HEK293 (cell line): ENCODE measurements around the gene PRUNE1.
A peak's percentile ranks its signal among the peaks of the same experiment; 100 is the strongest.

Experiments
- CTCF ChIA-PET: fragments of 350-600 bp; formaldehyde crosslinking; extraction: SDS; loops from one replicate; lab custom pipeline; 2021; ENCODE audit warnings: antibody characterized with exemption; lab: Yijun Ruan, JAX
- POLR2A ChIA-PET: fragments of 300-600 bp; formaldehyde crosslinking; extraction: SDS; loops from one replicate; lab custom pipeline; 2020; ENCODE audit warnings: antibody characterized with exemption, inconsistent platforms; lab: Yijun Ruan, JAX
- H3K27ac ChIP-seq: fragments of 200-500 bp; sonication (Bioruptor generic); 2 replicates; pipeline ENCODE4 v1.5.1; 2014; ENCODE audit warnings: low read depth, low read length, control low read depth, inconsistent platforms; ENCODE audit errors: extremely low read depth
- H3K36me3 ChIP-seq, 2 experiments: fragments of 200-500 bp in 1 of 2; sonication (Bioruptor generic) in 1 of 2; 1 replicate in 1 of 2; 2 replicates in 1 of 2; pipeline ENCODE4 v1.5.1; 2014 to 2017; ENCODE audit warnings: inconsistent platforms in 2 of 2, low read length in 2 of 2; ENCODE audit not compliant: control insufficient read depth in 2 of 2, insufficient read depth in 1 of 2
- H3K4me1 ChIP-seq: fragments of 200-500 bp; sonication (Bioruptor generic); 2 replicates; pipeline ENCODE4 v1.5.1; 2014; ENCODE audit warnings: mild to moderate bottlenecking, low read length, inconsistent platforms; ENCODE audit not compliant: control insufficient read depth, insufficient read depth
- H3K4me3 ChIP-seq: 2 replicates; pipeline ENCODE4 v1.5.1; 2011; ENCODE audit warnings: low read depth, mild to moderate bottlenecking, control low read depth, low read length, moderate library complexity
- H3K9me3 ChIP-seq: fragments of 200-500 bp; sonication (Bioruptor generic); 2 replicates; pipeline ENCODE4 v1.5.1; 2014; ENCODE audit warnings: low read depth, low read length, inconsistent platforms; ENCODE audit not compliant: control insufficient read depth, insufficient read depth
- ATF2 ChIP-seq: fragments of 450-650 bp; formaldehyde crosslinking; IDR thresholded peaks from 2 replicates; pipeline ENCODE4 v1.5.1; 2016; ENCODE audit warnings: missing biosample characterization, missing genetic modification characterization, low read depth
- ELK4 ChIP-seq: IDR thresholded peaks from 2 replicates; pipeline ENCODE4 v1.6.1; 2011; ENCODE audit warnings: mild to moderate bottlenecking, low read depth, low read length, borderline replicate concordance
- GLIS1 ChIP-seq: fragments of 450-650 bp; formaldehyde crosslinking; IDR thresholded peaks from 2 replicates; pipeline ENCODE4 v1.5.1; 2016; ENCODE audit warnings: missing biosample characterization, missing genetic modification characterization
- GLIS2 ChIP-seq: fragments of 450-650 bp; formaldehyde crosslinking; IDR thresholded peaks from 2 replicates; pipeline ENCODE4 v1.5.1; 2016; ENCODE audit warnings: missing biosample characterization, missing genetic modification characterization
- HOXD13 ChIP-seq: sonication (generic); formaldehyde crosslinking; IDR thresholded peaks from 2 replicates; pipeline ENCODE4 v1.8.0; 2022; ENCODE audit warnings: missing genetic modification reagents, borderline replicate concordance
- KLF8 ChIP-seq: fragments of 450-650 bp; formaldehyde crosslinking; IDR thresholded peaks from 2 replicates; pipeline ENCODE4 v1.5.1; 2016; ENCODE audit warnings: missing biosample characterization, missing genetic modification characterization
- SCRT2 ChIP-seq: fragments of 450-650 bp; formaldehyde crosslinking; IDR thresholded peaks from 2 replicates; pipeline ENCODE4 v1.5.1; 2016; ENCODE audit warnings: missing biosample characterization, missing genetic modification characterization
- SETDB1 ChIP-seq: IDR thresholded peaks from one replicate; pipeline ENCODE4 v1.6.1; 2017; ENCODE audit warnings: mild to moderate bottlenecking, low read length, moderate library complexity, mixed read lengths; ENCODE audit not compliant: insufficient read length
- ZBTB11 ChIP-seq: fragments of 450-650 bp; formaldehyde crosslinking; conservative IDR thresholded peaks from 2 replicates; pipeline ENCODE4 v1.5.1; 2016; ENCODE audit warnings: low read depth, missing biosample characterization, missing genetic modification characterization
- ZBTB17 ChIP-seq: fragments of 450-650 bp; formaldehyde crosslinking; IDR thresholded peaks from 2 replicates; pipeline ENCODE4 v1.5.1; 2016; ENCODE audit warnings: missing biosample characterization, missing genetic modification characterization
- ZFP3 ChIP-seq: fragments of 450-650 bp; formaldehyde crosslinking; IDR thresholded peaks from 2 replicates; pipeline ENCODE4 v1.5.1; 2016; ENCODE audit warnings: low read depth, missing biosample characterization, missing genetic modification characterization
- ZNF132 ChIP-seq: fragments of 450-650 bp; formaldehyde crosslinking; IDR thresholded peaks from 2 replicates; pipeline ENCODE4 v1.5.1; 2017; ENCODE audit warnings: missing biosample characterization, missing genetic modification characterization, borderline replicate concordance
- ZNF146 ChIP-seq: fragments of 450-650 bp; formaldehyde crosslinking; IDR thresholded peaks from 2 replicates; pipeline ENCODE4 v1.5.1; 2016; ENCODE audit warnings: missing biosample characterization, missing genetic modification characterization
- ZNF274 ChIP-seq, 2 experiments: fragments of 200-500 bp in 1 of 2; fragments of 450-650 bp in 1 of 2; sonication (Bioruptor generic) in 1 of 2; formaldehyde crosslinking in 1 of 2; IDR thresholded peaks; 2 replicates each; pipeline versions ENCODE4 v1.5.1 to v1.6.1; 2014 to 2016; ENCODE audit warnings: borderline replicate concordance in 1 of 2, inconsistent platforms in 1 of 2, low read length in 1 of 2, missing biosample characterization in 1 of 2, missing genetic modification characterization in 1 of 2
- ZNF510 ChIP-seq: fragments of 450-650 bp; formaldehyde crosslinking; IDR thresholded peaks from 2 replicates; pipeline ENCODE4 v1.5.1; 2018; ENCODE audit warnings: mild to moderate bottlenecking, missing genetic modification characterization, missing biosample characterization; ENCODE audit not compliant: insufficient replicate concordance
- ZNF704 ChIP-seq: fragments of 450-650 bp; formaldehyde crosslinking; IDR thresholded peaks from 2 replicates; pipeline ENCODE4 v1.5.1; 2016; ENCODE audit warnings: missing biosample characterization, missing genetic modification characterization
- ZNF707 ChIP-seq: fragments of 450-650 bp; formaldehyde crosslinking; IDR thresholded peaks from 2 replicates; pipeline ENCODE4 v1.5.1; 2016; ENCODE audit warnings: missing biosample characterization, missing genetic modification characterization
- ZNF76 ChIP-seq: fragments of 450-650 bp; formaldehyde crosslinking; IDR thresholded peaks from 2 replicates; pipeline ENCODE4; 2016; ENCODE audit warnings: low read depth, missing biosample characterization, missing genetic modification characterization, borderline replicate concordance
- ZNF768 ChIP-seq: fragments of 450-650 bp; formaldehyde crosslinking; IDR thresholded peaks from 2 replicates; pipeline ENCODE4 v1.5.1; 2018; ENCODE audit warnings: missing biosample characterization, mild to moderate bottlenecking, missing genetic modification characterization
- TF ChIP-seq, protein P1 (sequence below): fragments of 450-650 bp; formaldehyde crosslinking; IDR thresholded peaks from 2 replicates; pipeline ENCODE4 v1.5.1; 2016; ENCODE audit warnings: missing biosample characterization, missing genetic modification characterization
- TF ChIP-seq, protein P2 (sequence below): fragments of 450-650 bp; formaldehyde crosslinking; IDR thresholded peaks from 2 replicates; pipeline ENCODE4 v1.5.1; 2016; ENCODE audit warnings: missing biosample characterization, missing genetic modification characterization

PRUNE1 gene

GRCh38 chr1:151008244-151009205 lies at the start of gene PRUNE1 (continued):
- TF ChIP-seq KLF8 (tag by site-specific recombination) (peak; percentile 51; the same call in 1 of the 2 replicates), ZNF707 (tag by site-specific recombination) (no peak), ZNF146 (tag by site-specific recombination) (0 out of 2 replicates have a peak, but pooled peaks have one; percentile 10), HOXD13 (CRISPR knock-in tag) (no peak), ZNF704 (tag by site-specific recombination) (no peak), ZNF132 (tag by site-specific recombination) (no peak), SCRT2 (no peak), GLIS1 (tag by site-specific recombination) (peak; percentile 73), ZNF510 (tag by site-specific recombination) (no peak)
- TF ChIP-seq, protein P1, sequence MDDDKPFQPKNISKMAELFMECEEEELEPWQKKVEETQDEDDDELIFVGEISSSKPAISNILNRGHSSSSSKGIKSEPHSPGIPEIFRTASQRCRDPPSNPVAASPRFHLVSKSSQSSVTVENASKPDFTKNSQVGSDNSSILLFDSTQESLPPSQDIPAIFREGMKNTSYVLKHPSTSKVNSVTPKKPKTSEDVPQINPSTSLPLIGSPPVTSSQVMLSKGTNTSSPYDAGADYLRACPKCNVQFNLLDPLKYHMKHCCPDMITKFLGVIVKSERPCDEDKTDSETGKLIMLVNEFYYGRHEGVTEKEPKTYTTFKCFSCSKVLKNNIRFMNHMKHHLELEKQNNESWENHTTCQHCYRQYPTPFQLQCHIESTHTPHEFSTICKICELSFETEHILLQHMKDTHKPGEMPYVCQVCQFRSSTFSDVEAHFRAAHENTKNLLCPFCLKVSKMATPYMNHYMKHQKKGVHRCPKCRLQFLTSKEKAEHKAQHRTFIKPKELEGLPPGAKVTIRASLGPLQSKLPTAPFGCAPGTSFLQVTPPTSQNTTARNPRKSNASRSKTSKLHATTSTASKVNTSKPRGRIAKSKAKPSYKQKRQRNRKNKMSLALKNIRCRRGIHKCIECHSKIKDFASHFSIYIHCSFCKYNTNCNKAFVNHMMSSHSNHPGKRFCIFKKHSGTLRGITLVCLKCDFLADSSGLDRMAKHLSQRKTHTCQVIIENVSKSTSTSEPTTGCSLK (tag by site-specific recombination) = no peak
- TF ChIP-seq, protein P2, sequence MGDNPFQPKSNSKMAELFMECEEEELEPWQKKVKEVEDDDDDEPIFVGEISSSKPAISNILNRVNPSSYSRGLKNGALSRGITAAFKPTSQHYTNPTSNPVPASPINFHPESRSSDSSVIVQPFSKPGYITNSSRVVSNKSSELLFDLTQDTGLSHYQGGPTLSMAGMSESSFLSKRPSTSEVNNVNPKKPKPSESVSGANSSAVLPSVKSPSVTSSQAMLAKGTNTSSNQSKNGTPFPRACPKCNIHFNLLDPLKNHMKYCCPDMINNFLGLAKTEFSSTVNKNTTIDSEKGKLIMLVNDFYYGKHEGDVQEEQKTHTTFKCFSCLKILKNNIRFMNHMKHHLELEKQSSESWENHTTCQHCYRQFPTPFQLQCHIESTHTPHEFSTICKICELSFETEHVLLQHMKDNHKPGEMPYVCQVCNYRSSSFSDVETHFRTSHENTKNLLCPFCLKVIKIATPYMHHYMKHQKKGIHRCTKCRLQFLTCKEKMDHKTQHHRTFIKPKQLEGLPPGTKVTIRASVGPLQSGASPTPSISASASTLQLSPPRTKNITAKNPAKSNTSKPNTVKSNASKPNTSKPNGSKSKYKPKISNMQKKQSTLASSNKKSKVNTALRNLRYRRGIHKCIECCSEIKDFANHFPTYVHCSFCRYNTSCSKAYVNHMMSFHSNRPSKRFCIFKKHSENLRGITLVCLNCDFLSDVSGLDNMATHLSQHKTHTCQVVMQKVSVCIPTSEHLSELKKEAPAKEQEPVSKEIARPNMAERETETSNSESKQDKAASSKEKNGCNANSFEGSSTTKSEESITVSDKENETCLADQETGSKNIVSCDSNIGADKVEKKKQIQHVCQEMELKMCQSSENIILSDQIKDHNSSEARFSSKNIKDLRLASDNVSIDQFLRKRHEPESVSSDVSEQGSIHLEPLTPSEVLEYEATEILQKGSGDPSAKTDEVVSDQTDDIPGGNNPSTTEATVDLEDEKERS (tag by site-specific recombination) = no peak
- TF ChIP-seq, all 188 proteins: peak for 64

DNA sequence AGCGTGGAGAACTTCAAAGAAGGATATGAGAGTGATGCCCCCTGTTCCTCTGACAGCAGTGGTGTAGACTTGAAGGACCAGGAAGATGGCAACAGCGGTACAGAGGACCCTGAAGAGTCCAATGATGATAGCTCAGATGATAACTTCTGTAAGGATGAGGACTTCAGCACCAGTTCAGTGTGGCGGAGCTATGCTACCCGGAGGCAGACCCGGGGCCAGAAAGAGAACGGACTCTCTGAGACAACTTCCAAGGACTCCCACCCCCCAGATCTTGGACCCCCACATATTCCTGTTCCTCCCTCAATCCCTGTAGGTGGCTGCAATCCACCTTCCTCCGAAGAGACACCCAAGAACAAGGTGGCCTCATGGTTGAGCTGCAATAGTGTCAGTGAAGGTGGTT lies 47.6 kb upstream of the PRUNE1 start:
- H3K4me1 ChIP-seq = no peaks in the 10 kb centered on the region
- no peak overlapping the region for H3K27ac ChIP-seq
- H3K9me3 ChIP-seq = no peaks in the 10 kb centered on the region
- POLR2A ChIA-PET = no interaction called here
- H3K4me3 ChIP-seq = no peak overlapping the region
- H3K36me3 ChIP-seq = peaks cover 41 to 87% of the 10 kb centered on the region in 2 experiments
- CTCF ChIA-PET = interaction anchor here (0.9 to 1.0 kb wide), 2 partner anchors 10 to 18 kb away, joined by 3 to 5 read pairs; no protein-coding TSS in a partner anchor
- TF ChIP-seq ATF2 (tag by site-specific recombination) = no peak
- no peak for TF ChIP-seq ZFP3
- TF ChIP-seq ELK4 = no peak
- no peak for TF ChIP-seq ZBTB17 (tag by site-specific recombination)
- no peak for TF ChIP-seq ZBTB11 (tag by site-specific recombination)
- no peak for TF ChIP-seq SETDB1
- TF ChIP-seq GLIS2 (tag by site-specific recombination) = no peak
- TF ChIP-seq ZNF274 (IDR thresholded peaks at IDR 0.05; ENCODE audit: low read length) = no peak
- no peak for TF ChIP-seq ZNF274 (tag by site-specific recombination; IDR thresholded peaks at IDR 0.05; ENCODE audit: borderline replicate concordance)
- no peak for TF ChIP-seq ZNF132 (tag by site-specific recombination)
- TF ChIP-seq ZNF768 (tag by site-specific recombination) = no peak
- TF ChIP-seq ZNF76 (tag by site-specific recombination) = no peak
